ENCODE data around the gene EEF1AKMT2.
"Not testable (repeated sequence)": the region's sequence is repeated elsewhere in the genome, so short reads cannot be mapped to it uniquely, and the experiment has no call there.

EEF1AKMT2 gene

GRCh38 chr10:124799211-124799610, 7.5 kb upstream of the EEF1AKMT2 start:
- Histone ChIP-seq H2AFZ (ENCODE audit: low read depth, low read length) (no peak overlapping the region), H3K4me1 (ENCODE audit: insufficient read depth, low read length) (peaks cover 13% of the 10 kb centered on the region), H3K36me3 (ENCODE audit: insufficient read depth, low read length) (no peaks in the 10 kb centered on the region), H3K27me3 (ENCODE audit: insufficient read depth, low read length) (no peaks in the 10 kb centered on the region), H3K4me3 (ENCODE audit: low read length) (no peak overlapping the region), H3K9me3 (ENCODE audit: low read length) (no peaks in the 10 kb centered on the region)

GRCh38 chr10:124798781-124799180, 7.1 kb upstream of the EEF1AKMT2 start:
- Histone ChIP-seq H3K27me3 (ENCODE audit: insufficient read depth, low read length) (no peaks in the 10 kb centered on the region), H3K9me3 (ENCODE audit: low read length) (no peaks in the 10 kb centered on the region), H3K36me3 (ENCODE audit: insufficient read depth, low read length) (no peaks in the 10 kb centered on the region), H2AFZ (ENCODE audit: low read depth, low read length) (no peak overlapping the region), H3K4me3 (ENCODE audit: low read length) (no peak overlapping the region), H3K4me1 (ENCODE audit: insufficient read depth, low read length) (peaks cover 13% of the 10 kb centered on the region)

DNA sequence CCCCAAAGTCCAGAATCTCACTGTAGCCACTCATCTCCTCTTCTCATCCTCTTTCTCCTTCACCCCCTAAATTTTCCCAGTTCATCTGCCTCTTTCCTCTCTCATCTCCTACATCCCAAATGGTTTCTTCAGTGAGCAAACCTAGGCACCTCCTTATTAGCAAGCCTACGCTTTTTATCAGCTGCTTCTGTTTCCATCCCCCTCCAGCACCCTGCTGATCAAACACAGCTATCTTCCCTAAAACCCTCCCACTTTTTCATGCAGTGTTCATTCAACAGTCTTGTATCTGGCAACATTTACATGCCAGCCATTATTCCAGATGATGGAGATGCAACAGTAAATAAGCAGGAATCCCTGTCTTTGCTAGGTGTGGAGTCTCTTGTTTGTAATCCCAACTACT, 6.7 kb upstream of the EEF1AKMT2 start:
- Histone ChIP-seq H3K4me1 (ENCODE audit: insufficient read depth, low read length) (peaks cover 12% of the 10 kb centered on the region), H3K27me3 (ENCODE audit: insufficient read depth, low read length) (no peaks in the 10 kb centered on the region), H3K9me3 (ENCODE audit: low read length) (no peaks in the 10 kb centered on the region), H3K36me3 (ENCODE audit: insufficient read depth, low read length) (no peaks in the 10 kb centered on the region), H3K4me3 (ENCODE audit: low read length) (no peak overlapping the region), H2AFZ (ENCODE audit: low read depth, low read length) (no peak overlapping the region)

- H3K4me3 ChIP-seq (ENCODE audit: low read length), result no peak overlapping the region
- no peaks in the 10 kb centered on the region for H3K27me3 ChIP-seq (ENCODE audit: insufficient read depth, low read length)
- no peaks in the 10 kb centered on the region for H3K4me1 ChIP-seq (ENCODE audit: insufficient read depth, low read length)
- H3K36me3 ChIP-seq (ENCODE audit: insufficient read depth, low read length), result peaks cover 14% of the 10 kb centered on the region
- H2AFZ ChIP-seq (ENCODE audit: low read depth, low read length), result no peak overlapping the region
- H3K9me3 ChIP-seq (ENCODE audit: low read length), result no peaks in the 10 kb centered on the region
These were observed 1.3 kb upstream of the EEF1AKMT2 start for GRCh38 chr10:124792998-124793352.

GRCh38 chr10:124782900-124783299, 8.8 kb downstream of the EEF1AKMT2 start:
- H3K9me3 ChIP-seq (ENCODE audit: low read length); H3K27me3 ChIP-seq (ENCODE audit: insufficient read depth, low read length); H3K4me3 ChIP-seq (ENCODE audit: low read length); H2AFZ ChIP-seq (ENCODE audit: low read depth, low read length); H3K4me1 ChIP-seq (ENCODE audit: insufficient read depth, low read length): not testable (repeated sequence)
- peaks cover 37% of the 10 kb centered on the region for H3K36me3 ChIP-seq (ENCODE audit: insufficient read depth, low read length)

DNA sequence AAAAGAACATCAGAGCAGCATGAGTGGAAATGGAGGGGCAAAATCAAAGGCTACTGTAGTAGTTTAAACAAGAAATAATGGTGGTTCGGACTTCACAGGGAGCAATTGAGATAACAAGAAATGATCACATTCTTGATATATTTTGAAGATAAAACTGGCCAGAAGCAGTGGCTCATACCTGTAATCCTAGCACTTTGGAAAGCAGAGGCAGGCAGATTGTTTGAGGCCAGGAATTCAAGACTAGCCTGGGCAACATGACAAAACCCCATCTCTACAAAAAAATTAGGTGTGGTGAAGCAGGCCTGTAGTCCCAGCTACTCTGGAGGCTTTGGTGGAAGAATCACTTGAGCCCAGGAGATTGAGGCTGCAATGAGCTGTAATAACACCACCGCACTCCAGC, 22.9 kb downstream of the EEF1AKMT2 start:
- no peak overlapping the region for H3K4me3 ChIP-seq (ENCODE audit: low read length)
- H3K9me3 ChIP-seq (ENCODE audit: low read length), result peaks cover 6% of the 10 kb centered on the region
- H2AFZ ChIP-seq (ENCODE audit: low read depth, low read length), result no peak overlapping the region
- H3K27me3 ChIP-seq (ENCODE audit: insufficient read depth, low read length), result no peaks in the 10 kb centered on the region
- H3K36me3 ChIP-seq (ENCODE audit: insufficient read depth, low read length), result peaks cover 29% of the 10 kb centered on the region
- H3K4me1 ChIP-seq (ENCODE audit: insufficient read depth, low read length), result no peaks in the 10 kb centered on the region

GRCh38 chr10:124765256-124765655, 26.4 kb downstream of the EEF1AKMT2 start:
- H3K4me3 ChIP-seq (ENCODE audit: low read length), result no peak overlapping the region
- no peak overlapping the region for H2AFZ ChIP-seq (ENCODE audit: low read depth, low read length)
- no peaks in the 10 kb centered on the region for H3K27me3 ChIP-seq (ENCODE audit: insufficient read depth, low read length)
- H3K36me3 ChIP-seq (ENCODE audit: insufficient read depth, low read length), result peaks cover 36% of the 10 kb centered on the region
- H3K9me3 ChIP-seq (ENCODE audit: low read length), result no peaks in the 10 kb centered on the region
- H3K4me1 ChIP-seq (ENCODE audit: insufficient read depth, low read length), result no peaks in the 10 kb centered on the region

- peaks cover 6% of the 10 kb centered on the region for H3K4me1 ChIP-seq (ENCODE audit: insufficient read depth, low read length)
These were observed 28.4 kb downstream of the EEF1AKMT2 start for GRCh38 chr10:124763267-124763666.

DNA sequence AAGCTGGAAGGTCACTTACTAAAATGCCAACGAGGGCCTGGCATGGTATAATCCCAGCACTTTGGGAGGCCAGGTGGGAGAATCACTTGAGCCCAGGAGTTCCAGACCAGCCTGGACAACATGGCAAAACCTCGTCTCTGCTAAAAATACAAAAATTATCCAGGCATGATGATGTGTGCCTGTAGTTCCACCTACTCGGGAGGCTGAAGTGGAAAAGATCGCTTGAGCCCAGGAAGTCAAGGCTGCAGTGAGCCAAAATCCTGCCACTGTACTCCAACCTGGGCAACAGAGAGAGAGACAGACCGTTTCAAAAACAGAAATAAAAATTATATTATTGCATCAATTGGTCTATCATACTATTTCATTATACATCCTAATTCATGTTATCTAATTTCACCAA, 29.4 kb downstream of the EEF1AKMT2 start:
- Histone ChIP-seq H3K9me3 (ENCODE audit: low read length) (no peaks in the 10 kb centered on the region), H3K4me3 (ENCODE audit: low read length) (no peak overlapping the region), H3K27me3 (ENCODE audit: insufficient read depth, low read length) (no peaks in the 10 kb centered on the region), H3K36me3 (ENCODE audit: insufficient read depth, low read length) (peaks cover 36% of the 10 kb centered on the region), H3K4me1 (ENCODE audit: insufficient read depth, low read length) (peaks cover 16% of the 10 kb centered on the region), H2AFZ (ENCODE audit: low read depth, low read length) (no peak overlapping the region)

More at GRCh38 chr10:124763267-124763666, 28.4 kb downstream of the EEF1AKMT2 start:
- H3K9me3 ChIP-seq (ENCODE audit: low read length), result no peaks in the 10 kb centered on the region
- no peak overlapping the region for H3K4me3 ChIP-seq (ENCODE audit: low read length)
- peaks cover 39% of the 10 kb centered on the region for H3K36me3 ChIP-seq (ENCODE audit: insufficient read depth, low read length)
- H2AFZ ChIP-seq (ENCODE audit: low read depth, low read length), result no peak overlapping the region
- H3K27me3 ChIP-seq (ENCODE audit: insufficient read depth, low read length), result no peaks in the 10 kb centered on the region

- no peak overlapping the region for H2AFZ ChIP-seq (ENCODE audit: low read depth, low read length)
- H3K27me3 ChIP-seq (ENCODE audit: insufficient read depth, low read length), result no peaks in the 10 kb centered on the region
- H3K4me1 ChIP-seq (ENCODE audit: insufficient read depth, low read length), result peaks cover 31% of the 10 kb centered on the region
- peaks cover 28% of the 10 kb centered on the region for H3K36me3 ChIP-seq (ENCODE audit: insufficient read depth, low read length)
- no peaks in the 10 kb centered on the region for H3K9me3 ChIP-seq (ENCODE audit: low read length)
- H3K4me3 ChIP-seq (ENCODE audit: low read length), result no peak overlapping the region
These were observed 35.4 kb downstream of the EEF1AKMT2 start for GRCh38 chr10:124756156-124756903.

- peaks cover 21% of the 10 kb centered on the region for H3K36me3 ChIP-seq (ENCODE audit: insufficient read depth, low read length)
- H3K4me1 ChIP-seq (ENCODE audit: insufficient read depth, low read length), result peaks cover 31% of the 10 kb centered on the region
These were observed 36.1 kb downstream of the EEF1AKMT2 start for GRCh38 chr10:124755581-124755980.

GRCh38 chr10:124754227-124754626, 37.5 kb downstream of the EEF1AKMT2 start:
- Histone ChIP-seq H3K9me3 (ENCODE audit: low read length) (no peaks in the 10 kb centered on the region), H3K4me1 (ENCODE audit: insufficient read depth, low read length) (peaks cover 31% of the 10 kb centered on the region), H2AFZ (ENCODE audit: low read depth, low read length) (no peak overlapping the region), H3K36me3 (ENCODE audit: insufficient read depth, low read length) (peaks cover 8% of the 10 kb centered on the region), H3K4me3 (ENCODE audit: low read length) (no peak overlapping the region), H3K27me3 (ENCODE audit: insufficient read depth, low read length) (no peaks in the 10 kb centered on the region)

More at GRCh38 chr10:124755581-124755980, 36.1 kb downstream of the EEF1AKMT2 start:
- H3K4me3 ChIP-seq (ENCODE audit: low read length), result no peak overlapping the region
- H2AFZ ChIP-seq (ENCODE audit: low read depth, low read length), result no peak overlapping the region
- no peaks in the 10 kb centered on the region for H3K27me3 ChIP-seq (ENCODE audit: insufficient read depth, low read length)
- no peaks in the 10 kb centered on the region for H3K9me3 ChIP-seq (ENCODE audit: low read length)

GRCh38 chr10:124748953-124749645, 42.6 kb downstream of the EEF1AKMT2 start:
- peaks cover 4% of the 10 kb centered on the region for H3K36me3 ChIP-seq (ENCODE audit: insufficient read depth, low read length)
- H2AFZ ChIP-seq (ENCODE audit: low read depth, low read length), result no peak overlapping the region
- H3K4me1 ChIP-seq (ENCODE audit: insufficient read depth, low read length), result peaks cover 25% of the 10 kb centered on the region
- H3K9me3 ChIP-seq (ENCODE audit: low read length), result no peaks in the 10 kb centered on the region
- no peaks in the 10 kb centered on the region for H3K27me3 ChIP-seq (ENCODE audit: insufficient read depth, low read length)
- no peak overlapping the region for H3K4me3 ChIP-seq (ENCODE audit: low read length)
